GM12801 (cell line): ENCODE data around the gene SETD1B.

Source experiments
- TF ChIP-seq, protein P1 (sequence below): IDR thresholded peaks from one replicate; pipeline ENCODE4 v1.5.1; 2011; ENCODE audit warnings: control low read depth; ENCODE audit not compliant: insufficient read length; ENCODE audit errors: extremely low read depth

Gene SETD1B

DNA sequence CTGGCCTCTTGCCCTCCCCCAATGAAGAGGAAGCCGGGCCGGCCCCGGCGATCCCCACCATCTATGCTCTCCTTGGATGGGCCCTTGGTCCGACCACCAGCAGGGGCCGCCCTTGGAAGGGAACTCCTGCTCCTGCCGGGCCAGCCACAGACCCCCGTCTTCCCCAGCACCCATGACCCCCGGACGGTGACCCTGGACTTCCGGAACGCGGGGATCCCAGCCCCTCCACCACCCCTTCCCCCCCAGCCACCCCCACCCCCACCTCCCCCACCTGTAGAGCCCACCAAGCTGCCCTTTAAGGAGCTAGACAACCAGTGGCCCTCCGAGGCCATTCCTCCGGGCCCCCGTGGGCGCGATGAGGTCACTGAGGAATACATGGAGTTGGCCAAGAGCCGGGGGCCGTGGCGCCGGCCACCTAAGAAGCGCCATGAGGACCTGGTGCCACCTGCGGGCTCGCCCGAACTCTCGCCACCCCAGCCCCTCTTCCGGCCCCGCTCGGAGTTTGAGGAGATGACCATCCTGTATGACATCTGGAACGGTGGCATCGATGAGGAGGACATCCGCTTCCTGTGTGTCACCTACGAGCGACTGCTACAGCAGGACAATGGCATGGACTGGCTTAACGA, 19.4 kb downstream of the SETD1B start:
- TF ChIP-seq, protein P1, sequence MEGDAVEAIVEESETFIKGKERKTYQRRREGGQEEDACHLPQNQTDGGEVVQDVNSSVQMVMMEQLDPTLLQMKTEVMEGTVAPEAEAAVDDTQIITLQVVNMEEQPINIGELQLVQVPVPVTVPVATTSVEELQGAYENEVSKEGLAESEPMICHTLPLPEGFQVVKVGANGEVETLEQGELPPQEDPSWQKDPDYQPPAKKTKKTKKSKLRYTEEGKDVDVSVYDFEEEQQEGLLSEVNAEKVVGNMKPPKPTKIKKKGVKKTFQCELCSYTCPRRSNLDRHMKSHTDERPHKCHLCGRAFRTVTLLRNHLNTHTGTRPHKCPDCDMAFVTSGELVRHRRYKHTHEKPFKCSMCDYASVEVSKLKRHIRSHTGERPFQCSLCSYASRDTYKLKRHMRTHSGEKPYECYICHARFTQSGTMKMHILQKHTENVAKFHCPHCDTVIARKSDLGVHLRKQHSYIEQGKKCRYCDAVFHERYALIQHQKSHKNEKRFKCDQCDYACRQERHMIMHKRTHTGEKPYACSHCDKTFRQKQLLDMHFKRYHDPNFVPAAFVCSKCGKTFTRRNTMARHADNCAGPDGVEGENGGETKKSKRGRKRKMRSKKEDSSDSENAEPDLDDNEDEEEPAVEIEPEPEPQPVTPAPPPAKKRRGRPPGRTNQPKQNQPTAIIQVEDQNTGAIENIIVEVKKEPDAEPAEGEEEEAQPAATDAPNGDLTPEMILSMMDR = no peak

DNA sequence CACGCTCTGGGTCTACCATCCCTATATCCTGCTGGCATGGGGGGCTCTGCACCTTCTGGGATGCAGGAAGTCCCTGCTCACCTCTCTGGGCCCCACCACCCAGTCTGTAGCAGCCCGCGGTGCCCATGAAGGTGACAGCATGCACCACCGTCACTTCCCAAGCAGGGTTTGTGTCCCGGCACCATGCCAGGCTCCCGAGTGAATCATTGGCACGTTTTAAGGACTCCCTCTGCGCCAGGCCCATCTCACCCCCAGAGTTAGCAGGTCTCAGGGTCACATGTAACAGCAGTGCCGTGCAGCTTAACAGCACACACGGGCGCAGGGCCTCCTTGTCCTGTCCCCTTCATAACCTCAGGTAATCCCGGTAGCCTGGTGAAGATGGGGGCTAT, 19.9 kb downstream of the SETD1B start:
- TF ChIP-seq, protein P1 = no peak

DNA sequence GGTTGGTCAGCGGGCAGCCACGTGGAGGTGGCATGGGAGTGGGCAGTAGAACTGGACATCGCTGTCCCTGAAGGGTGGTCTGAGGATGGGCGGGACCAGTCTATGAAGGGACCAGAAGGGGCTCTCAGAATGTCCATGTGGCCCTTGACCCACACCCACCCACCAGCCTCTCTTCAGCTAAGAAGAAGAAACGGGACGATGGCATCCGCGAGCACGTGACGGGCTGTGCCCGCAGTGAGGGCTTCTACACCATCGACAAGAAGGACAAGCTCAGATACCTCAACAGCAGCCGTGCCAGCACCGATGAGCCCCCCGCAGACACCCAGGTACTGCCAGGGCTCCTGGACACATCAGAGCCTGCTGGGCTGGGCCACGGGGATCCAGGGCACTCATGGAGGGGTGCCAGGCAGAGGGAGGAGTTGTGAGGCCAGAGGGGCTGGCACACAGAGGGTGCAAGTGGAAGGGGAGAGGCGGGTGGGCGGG, 21.3 kb downstream of the SETD1B start:
- TF ChIP-seq, protein P1 = no peak

GRCh38 chr12:121826318-121827150, 22.7 kb downstream of the SETD1B start:
- TF ChIP-seq, protein P1 = no peak

- TF ChIP-seq, protein P1 = no peak
Measured at GRCh38 chr12:121827351-121828099, 23.7 kb downstream of the SETD1B start.

- TF ChIP-seq, protein P1 = no peak
Measured at GRCh38 chr12:121828306-121828705, 24.5 kb downstream of the SETD1B start.

GRCh38 chr12:121828826-121829225, 25.0 kb downstream of the SETD1B start:
- TF ChIP-seq, protein P1 = no peak
